Measurements from ENCODE around the gene SLC6A4. TPM values are rescaled to one million over a fixed set of nuclear protein-coding genes. Genes with fewer than 3 reads are reported as not detected.
"Not testable (repeated sequence)": the region's sequence is repeated elsewhere in the genome, so short reads cannot be mapped to it uniquely, and the experiment has no call there.

The SLC6A4 gene
- total and polyA plus RNA-seq, 3 donors from 2014 or later = 1.7 to 2.4 (median 1.7) TPM

DNA sequence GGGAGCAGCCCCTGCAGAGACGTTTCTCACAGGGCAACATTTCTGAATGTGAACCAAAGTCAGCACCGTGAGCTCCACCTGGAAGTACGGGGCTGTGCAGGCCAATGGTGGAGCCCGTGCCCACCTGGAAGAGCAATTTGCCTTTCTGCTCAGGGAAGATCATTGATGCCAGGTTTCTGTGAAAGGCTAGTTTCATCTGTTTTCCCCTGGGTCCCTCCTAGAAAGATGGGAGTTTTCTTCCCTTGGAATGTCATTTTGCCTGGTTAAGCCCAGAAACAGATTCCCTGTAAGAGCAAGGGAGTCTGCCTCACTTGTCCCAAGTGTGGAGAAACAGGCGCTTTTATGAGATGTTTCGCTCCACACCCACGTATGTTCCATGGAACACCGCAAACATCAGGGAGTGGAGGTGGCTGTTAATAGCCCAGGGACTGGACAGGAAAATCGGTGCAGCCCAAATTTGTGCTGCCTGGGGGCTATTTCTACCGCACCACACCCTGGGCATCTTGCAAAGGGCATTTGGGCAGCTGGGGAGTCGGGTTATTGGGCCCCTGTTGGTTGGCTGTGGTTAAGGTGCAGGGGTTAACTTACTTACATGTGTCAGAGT lies 2.6 kb downstream of the SLC6A4 start:
- Histone ChIP-seq H3K4me1 (peaks cover 13% of the 10 kb centered on the region), H3K9me3 (no peaks in the 10 kb centered on the region), H3K27me3 (no peaks in the 10 kb centered on the region), H3K36me3 (ENCODE audit: low read depth, missing control alignments) (no peaks in the 10 kb centered on the region), H3K4me3 (no peak overlapping the region), H3K27ac (no peak overlapping the region)
- 84 to 87% methylated on average over 11 of the region's 11 CpGs for WGBS, 2 donors
- no peak for TF ChIP-seq POLR2A (IDR thresholded peaks at IDR 0.05)
- TF ChIP-seq, protein P1, sequence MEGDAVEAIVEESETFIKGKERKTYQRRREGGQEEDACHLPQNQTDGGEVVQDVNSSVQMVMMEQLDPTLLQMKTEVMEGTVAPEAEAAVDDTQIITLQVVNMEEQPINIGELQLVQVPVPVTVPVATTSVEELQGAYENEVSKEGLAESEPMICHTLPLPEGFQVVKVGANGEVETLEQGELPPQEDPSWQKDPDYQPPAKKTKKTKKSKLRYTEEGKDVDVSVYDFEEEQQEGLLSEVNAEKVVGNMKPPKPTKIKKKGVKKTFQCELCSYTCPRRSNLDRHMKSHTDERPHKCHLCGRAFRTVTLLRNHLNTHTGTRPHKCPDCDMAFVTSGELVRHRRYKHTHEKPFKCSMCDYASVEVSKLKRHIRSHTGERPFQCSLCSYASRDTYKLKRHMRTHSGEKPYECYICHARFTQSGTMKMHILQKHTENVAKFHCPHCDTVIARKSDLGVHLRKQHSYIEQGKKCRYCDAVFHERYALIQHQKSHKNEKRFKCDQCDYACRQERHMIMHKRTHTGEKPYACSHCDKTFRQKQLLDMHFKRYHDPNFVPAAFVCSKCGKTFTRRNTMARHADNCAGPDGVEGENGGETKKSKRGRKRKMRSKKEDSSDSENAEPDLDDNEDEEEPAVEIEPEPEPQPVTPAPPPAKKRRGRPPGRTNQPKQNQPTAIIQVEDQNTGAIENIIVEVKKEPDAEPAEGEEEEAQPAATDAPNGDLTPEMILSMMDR (IDR thresholded peaks at IDR 0.05) = no peak
- no peak for DNase-seq
- intact Hi-C loops (cut with DNase I; ENCODE audit: low total_unique reads) = no loop called here

DNA sequence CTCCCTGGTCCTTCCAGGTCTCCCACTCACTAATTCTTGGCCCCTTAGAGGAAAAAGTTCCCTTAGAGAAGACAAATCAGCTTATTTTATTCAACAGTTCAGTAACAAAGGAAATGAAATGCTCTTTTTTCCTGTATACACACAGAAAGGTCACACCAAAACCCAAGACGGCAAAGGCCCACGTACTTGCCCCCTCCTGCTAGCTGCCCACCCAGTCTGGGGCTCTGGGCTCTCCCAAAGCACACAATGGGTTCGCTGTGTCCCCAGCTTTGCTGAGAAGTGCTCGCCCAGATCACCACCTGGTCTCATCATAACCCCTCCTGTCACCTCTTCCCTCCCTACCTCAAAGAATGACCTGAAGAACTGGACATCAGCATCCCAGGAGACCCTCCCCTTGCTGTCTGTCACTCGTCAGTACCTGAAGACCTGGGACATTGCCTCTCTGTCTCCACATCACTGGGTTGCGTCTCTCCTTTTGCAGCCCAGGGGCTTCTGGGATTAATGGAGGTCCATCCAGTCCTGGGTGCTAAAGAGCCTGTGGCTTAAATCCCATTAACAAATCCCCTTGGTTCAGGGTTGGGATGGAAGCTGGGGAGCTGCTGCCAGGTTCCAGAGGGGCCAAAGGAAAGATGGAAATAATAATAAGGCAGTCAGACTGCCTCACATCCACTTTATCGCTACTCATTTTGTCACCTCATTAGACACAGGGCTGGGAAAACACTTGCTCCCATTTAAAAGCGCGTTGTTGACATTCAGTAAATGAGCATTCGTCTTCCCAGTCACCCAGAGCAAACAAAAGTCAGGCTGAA lies 3.3 kb downstream of the SLC6A4 start:
- no peaks in the 10 kb centered on the region for H3K36me3 ChIP-seq (ENCODE audit: low read depth, missing control alignments)
- WGBS, 2 donors = 88 to 91% methylated on average over 10 of the region's 10 CpGs
- no peaks in the 10 kb centered on the region for H3K9me3 ChIP-seq
- no peak overlapping the region for H3K4me3 ChIP-seq
- no peaks in the 10 kb centered on the region for H3K27me3 ChIP-seq
- DNase-seq = no peak
- peaks cover 6% of the 10 kb centered on the region for H3K4me1 ChIP-seq
- no peak overlapping the region for H3K27ac ChIP-seq
- TF ChIP-seq POLR2A (IDR thresholded peaks at IDR 0.05) = no peak
- TF ChIP-seq, protein P1 (IDR thresholded peaks at IDR 0.05) = no peak
- intact Hi-C loops (cut with DNase I; ENCODE audit: low total_unique reads) = no loop called here

GRCh38 chr17:30230596-30231125 lies 4.8 kb downstream of the SLC6A4 start:
- Histone ChIP-seq H3K4me3 (no peak overlapping the region), H3K9me3 (no peaks in the 10 kb centered on the region), H3K36me3 (ENCODE audit: low read depth, missing control alignments) (no peaks in the 10 kb centered on the region), H3K27ac (no peak overlapping the region), H3K4me1 (peaks cover 1% of the 10 kb centered on the region), H3K27me3 (no peaks in the 10 kb centered on the region)
- no peak for DNase-seq
- intact Hi-C loops (cut with DNase I; ENCODE audit: low total_unique reads) = no loop called here
- 87 to 88% methylated on average over 7 of the region's 7 CpGs for WGBS, 2 donors
- TF ChIP-seq POLR2A (IDR thresholded peaks at IDR 0.05) = no peak
- TF ChIP-seq, protein P1 (IDR thresholded peaks at IDR 0.05) = no peak

- H3K9me3 ChIP-seq; DNase-seq; H3K36me3 ChIP-seq (ENCODE audit: low read depth, missing control alignments); H3K27me3 ChIP-seq; H3K4me3 ChIP-seq; intact Hi-C loops (cut with DNase I; ENCODE audit: low total_unique reads); H3K4me1 ChIP-seq; H3K27ac ChIP-seq: not testable (repeated sequence)
- WGBS, 2 donors = 83 to 89% methylated on average over 1 of the region's 1 CpG
Observed at GRCh38 chr17:30230009-30230408, 5.5 kb downstream of the SLC6A4 start.

DNA sequence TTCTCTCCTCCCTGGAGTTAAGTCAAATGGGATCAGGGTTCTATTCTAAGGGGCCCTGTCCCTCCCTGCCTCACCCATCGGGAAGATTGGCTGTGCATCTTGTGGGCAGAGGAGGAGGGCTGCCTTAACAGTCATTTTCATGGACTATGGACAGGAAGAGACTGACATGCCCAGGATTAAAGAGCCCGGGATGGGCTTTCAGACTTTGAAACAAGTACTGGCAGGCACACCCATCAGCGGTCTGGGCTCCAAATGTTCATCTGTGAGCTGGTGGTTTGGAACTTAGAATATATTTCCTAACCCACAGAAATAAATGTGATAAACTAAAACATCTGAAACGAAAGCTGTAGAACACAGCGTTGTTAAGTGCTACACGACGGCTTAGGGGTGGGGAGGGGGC lies 6.5 kb downstream of the SLC6A4 start:
- Histone ChIP-seq H3K36me3 (ENCODE audit: low read depth, missing control alignments) (no peaks in the 10 kb centered on the region), H3K4me3 (no peak overlapping the region), H3K27me3 (no peaks in the 10 kb centered on the region), H3K4me1 (no peaks in the 10 kb centered on the region), H3K9me3 (no peaks in the 10 kb centered on the region), H3K27ac (no peak overlapping the region)
- no peak for DNase-seq
- intact Hi-C loops (cut with DNase I; ENCODE audit: low total_unique reads) = no loop called here
- 88 to 89% methylated on average over 7 of the region's 7 CpGs for WGBS, 2 donors
- TF ChIP-seq POLR2A (IDR thresholded peaks at IDR 0.05) = no peak
- TF ChIP-seq, protein P1 (IDR thresholded peaks at IDR 0.05) = no peak
